GM12891 (cell line): ENCODE results near the gene CREB5.

Source experiments
- DNase-seq: peaks from one replicate; pipeline ENCODE4 v3.0.0; 2011; ENCODE audit warnings: low spot score; ENCODE audit not compliant: insufficient read length
- FAIRE-seq: peaks from 2 replicates; lab custom pipeline; 2011; peaks lifted over from hg19 to GRCh38; lab: Jason Lieb, UNC
- PAX5 ChIP-seq: IDR thresholded peaks from 2 replicates; pipeline ENCODE4 v1.6.1; 2011; ENCODE audit warnings: low read length, moderate library complexity, mild to moderate bottlenecking; ENCODE audit not compliant: insufficient read depth, severe bottlenecking
- POLR2A ChIP-seq: IDR thresholded peaks from 2 replicates; pipeline ENCODE4 v1.6.1; 2011; ENCODE audit warnings: low read depth, low read length, control low read depth
- POLR2AphosphoS5 ChIP-seq: IDR thresholded peaks from 2 replicates; pipeline ENCODE4 v1.6.1; 2011; ENCODE audit warnings: low read depth, low read length, control low read depth
- POU2F2 ChIP-seq: IDR thresholded peaks from 2 replicates; pipeline ENCODE4 v1.6.1; 2011; ENCODE audit warnings: low read depth, mild to moderate bottlenecking, control low read depth, low read length, moderate library complexity
- SPI1 ChIP-seq: IDR thresholded peaks from 2 replicates; pipeline ENCODE4 v1.6.1; 2011; ENCODE audit warnings: low read depth, low read length, control low read depth
- TAF1 ChIP-seq: IDR thresholded peaks from 2 replicates; pipeline ENCODE4 v1.6.1; 2011; ENCODE audit warnings: low read depth, low read length, control low read depth

CREB5 gene

GRCh38 chr7:28448708-28449107 is 36.4 kb downstream of the CREB5 start:
- DNase-seq = no peak
- no peak for FAIRE-seq
- no peak for TF ChIP-seq TAF1
- TF ChIP-seq SPI1 = peak; percentile 19; the same call in 1 of the 2 replicates
- TF ChIP-seq POLR2A = no peak

- FAIRE-seq = no peak
- no peak for DNase-seq
- no peak for TF ChIP-seq POLR2A
- TF ChIP-seq POU2F2 = no peak
- no peak for TF ChIP-seq PAX5
- TF ChIP-seq POLR2AphosphoS5 = no peak
- no peak for TF ChIP-seq TAF1
- TF ChIP-seq SPI1 = no peak
Observed at GRCh38 chr7:28452681-28453080, 40.4 kb downstream of the CREB5 start.

GRCh38 chr7:28455486-28455885 is 43.2 kb downstream of the CREB5 start:
- DNase-seq (no peak), FAIRE-seq (no peak)
- TF ChIP-seq POLR2A = no peak
- TF ChIP-seq POLR2AphosphoS5 = no peak
- no peak for TF ChIP-seq TAF1
- TF ChIP-seq POU2F2 = no peak
- TF ChIP-seq PAX5 = no peak
- TF ChIP-seq SPI1 = no peak

- no peak for DNase-seq
- no peak for FAIRE-seq
Observed at GRCh38 chr7:28456044-28456443, 43.7 kb downstream of the CREB5 start.

GRCh38 chr7:28458732-28459131 is 46.4 kb downstream of the CREB5 start:
- FAIRE-seq = no peak
- TF ChIP-seq POLR2AphosphoS5 = no peak
- TF ChIP-seq TAF1 = no peak
- no peak for TF ChIP-seq SPI1

More at GRCh38 chr7:28456044-28456443, 43.7 kb downstream of the CREB5 start:
- TF ChIP-seq TAF1 (no peak), PAX5 (no peak), POU2F2 (no peak), POLR2A (no peak), SPI1 (no peak), POLR2AphosphoS5 (no peak)

GRCh38 chr7:28459306-28459705 is 47.0 kb downstream of the CREB5 start:
- no peak for DNase-seq
- FAIRE-seq = no peak
- TF ChIP-seq PAX5 (no peak), POLR2A (no peak), TAF1 (no peak), POU2F2 (no peak), SPI1 (no peak), POLR2AphosphoS5 (no peak)

More at GRCh38 chr7:28458732-28459131, 46.4 kb downstream of the CREB5 start:
- no peak for DNase-seq

- DNase-seq (no peak), FAIRE-seq (no peak)
- TF ChIP-seq TAF1 = no peak
- no peak for TF ChIP-seq POU2F2
- no peak for TF ChIP-seq POLR2A
- TF ChIP-seq PAX5 = no peak
- TF ChIP-seq SPI1 = no peak
- no peak for TF ChIP-seq POLR2AphosphoS5
Observed at GRCh38 chr7:28465697-28466096, 53.4 kb downstream of the CREB5 start.

GRCh38 chr7:28466341-28466740 is 54.0 kb downstream of the CREB5 start:
- TF ChIP-seq POLR2AphosphoS5 = no peak
- no peak for TF ChIP-seq TAF1
- TF ChIP-seq POU2F2 = no peak
- no peak for TF ChIP-seq PAX5
- no peak for TF ChIP-seq POLR2A
- no peak for TF ChIP-seq SPI1
- no peak for DNase-seq
- FAIRE-seq = no peak

- DNase-seq (no peak), FAIRE-seq (no peak)
- no peak for TF ChIP-seq POLR2A
- TF ChIP-seq TAF1 = no peak
- no peak for TF ChIP-seq PAX5
- TF ChIP-seq SPI1 = no peak
- TF ChIP-seq POLR2AphosphoS5 = no peak
- no peak for TF ChIP-seq POU2F2
Observed at GRCh38 chr7:28466885-28467284, 54.6 kb downstream of the CREB5 start.

- no peak for FAIRE-seq
- DNase-seq = no peak
- TF ChIP-seq TAF1 (no peak), POLR2A (no peak), SPI1 (no peak), PAX5 (no peak), POU2F2 (no peak), POLR2AphosphoS5 (no peak)
Observed at GRCh38 chr7:28469562-28469961, 57.2 kb downstream of the CREB5 start.

- TF ChIP-seq SPI1 (no peak), POU2F2 (no peak), PAX5 (no peak), POLR2AphosphoS5 (no peak), POLR2A (no peak), TAF1 (no peak)
- FAIRE-seq = no peak
- no peak for DNase-seq
Observed at GRCh38 chr7:28470344-28470743, 58.0 kb downstream of the CREB5 start.
